ENCODE measurements around the gene IPO11.

- TF ChIP-seq CTCF (IDR thresholded peaks at IDR 0.05; ENCODE audit: insufficient read depth, low read length, poor library complexity, severe bottlenecking) (no peak), EZH2phosphoT487 (conservative IDR thresholded peaks at IDR 0.05; ENCODE audit: low read length) (no peak)
These were observed 196.3 kb downstream of the IPO11 start for GRCh38 chr5:62608529-62609511.
